Stimulated activated CD8-positive, alpha-beta memory T cell treated with anti-CD3 and anti-CD28 coated beads, Interleukin-4, amount 100 ng/mL, for 1 hour (primary cell): ENCODE measurements around the gene ANKRD24.
"Not testable (repeated sequence)": the region's sequence is repeated elsewhere in the genome, so short reads cannot be mapped to it uniquely, and the experiment has no call there.

ENCODE experiments used
- DNase-seq, 2 donors: peaks; one replicate each; pipeline ENCODE4 v3.0.0-alpha.2; 2020; ENCODE audit warnings: low read depth in 2 of 2, low spot score in 1 of 2

Gene ANKRD24

GRCh38 chr19:4173479-4174212 lies 8.8 kb upstream of the ANKRD24 start:
- no peak for DNase-seq

GRCh38 chr19:4174213-4174894 lies 8.1 kb upstream of the ANKRD24 start:
- DNase-seq = no peak

DNA sequence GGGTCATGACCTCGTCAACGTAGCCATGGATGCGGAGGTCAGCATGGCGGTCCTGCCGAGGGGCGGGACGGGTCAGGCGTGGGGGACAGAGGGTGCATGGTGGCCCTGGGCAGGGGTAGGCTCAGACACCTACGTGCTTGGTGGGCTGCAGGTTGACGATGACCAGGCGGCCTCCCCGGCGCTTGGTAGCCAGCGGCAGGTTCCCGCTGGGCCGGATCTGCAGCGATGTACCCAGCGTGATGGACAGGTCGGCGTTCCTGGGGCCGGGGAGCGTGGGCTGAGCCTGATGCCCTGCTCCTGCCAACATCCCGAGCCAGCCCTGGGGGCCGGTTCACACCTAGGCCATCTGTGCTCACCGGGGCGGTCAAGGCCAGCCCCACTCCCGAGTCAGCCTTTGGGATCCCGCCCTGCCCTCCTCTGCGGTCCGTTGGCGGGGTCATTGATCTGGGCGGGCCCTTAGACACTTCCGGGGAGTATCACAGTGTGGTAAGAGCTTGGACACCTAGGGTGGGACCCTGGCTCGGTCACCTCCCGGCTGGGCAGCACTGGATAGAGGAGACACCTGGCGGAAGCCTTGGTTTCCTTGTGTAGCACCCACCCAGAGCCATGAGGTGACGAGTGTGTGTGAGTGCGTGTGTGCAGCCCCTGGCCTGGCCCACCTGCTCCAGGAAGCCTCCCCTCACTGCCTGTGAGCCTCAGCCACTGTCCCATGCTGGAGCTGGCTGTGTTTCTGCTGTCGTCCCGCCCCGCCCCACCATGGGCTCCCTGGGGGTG lies 7.4 kb upstream of the ANKRD24 start:
- DNase-seq = no peak

GRCh38 chr19:4175669-4175931 lies 6.9 kb upstream of the ANKRD24 start:
- DNase-seq = no peak

DNA sequence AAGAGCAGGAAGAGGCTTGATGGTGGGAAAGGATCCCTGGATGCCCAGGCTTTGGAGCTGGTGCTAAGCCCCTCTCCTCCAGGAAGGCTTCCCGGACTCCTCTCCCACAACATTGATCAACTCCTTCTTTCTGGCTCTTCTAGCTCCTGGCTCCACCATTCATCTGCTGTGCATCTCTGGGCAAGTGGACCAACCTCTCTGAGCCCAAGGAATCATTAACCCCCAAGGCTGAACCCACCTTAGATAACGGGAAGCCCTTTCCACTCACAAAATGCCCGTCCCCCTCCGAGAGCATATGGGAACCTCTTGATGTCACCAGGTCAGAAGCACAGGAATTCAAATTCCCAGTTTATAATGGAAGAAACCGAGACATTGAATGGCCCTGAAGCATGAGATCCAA lies 5.3 kb upstream of the ANKRD24 start:
- DNase-seq = no peak

GRCh38 chr19:4178990-4179389 lies 3.5 kb upstream of the ANKRD24 start:
- DNase-seq = no peak

GRCh38 chr19:4181053-4181508 lies 1.4 kb upstream of the ANKRD24 start:
- no peak for DNase-seq

GRCh38 chr19:4183967-4184717 lies 1.7 kb downstream of the ANKRD24 start:
- no peak for DNase-seq

DNA sequence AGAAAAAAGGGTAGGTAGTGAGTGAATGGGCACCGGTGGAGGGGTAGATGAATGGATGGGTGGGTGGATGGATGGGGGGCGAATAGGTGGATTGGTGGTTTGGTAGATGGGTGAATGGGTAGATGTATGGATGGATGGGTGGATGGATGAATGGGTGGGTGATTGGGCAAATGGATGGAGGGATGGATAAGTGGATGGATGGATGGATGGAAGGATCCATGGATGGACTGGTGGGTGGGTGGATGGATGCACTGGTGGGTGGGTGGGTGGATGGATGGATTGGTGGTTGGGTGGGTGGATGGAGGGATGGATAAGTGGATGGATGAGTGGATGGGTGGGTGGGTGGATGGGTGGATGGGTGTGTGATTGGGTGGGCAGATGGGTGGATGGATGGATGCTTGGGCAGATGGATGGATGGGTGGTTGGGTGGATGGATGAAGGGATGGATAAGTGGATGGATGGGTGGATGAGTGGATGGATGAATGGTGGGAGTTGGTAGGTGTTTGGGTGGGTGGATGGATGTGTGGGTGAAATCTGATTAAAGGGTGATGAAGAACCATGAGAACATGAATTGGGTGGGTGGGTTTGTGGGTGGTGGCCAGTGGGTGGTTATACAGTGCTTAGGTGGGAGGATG lies 2.3 kb downstream of the ANKRD24 start:
- DNase-seq = no peak

DNA sequence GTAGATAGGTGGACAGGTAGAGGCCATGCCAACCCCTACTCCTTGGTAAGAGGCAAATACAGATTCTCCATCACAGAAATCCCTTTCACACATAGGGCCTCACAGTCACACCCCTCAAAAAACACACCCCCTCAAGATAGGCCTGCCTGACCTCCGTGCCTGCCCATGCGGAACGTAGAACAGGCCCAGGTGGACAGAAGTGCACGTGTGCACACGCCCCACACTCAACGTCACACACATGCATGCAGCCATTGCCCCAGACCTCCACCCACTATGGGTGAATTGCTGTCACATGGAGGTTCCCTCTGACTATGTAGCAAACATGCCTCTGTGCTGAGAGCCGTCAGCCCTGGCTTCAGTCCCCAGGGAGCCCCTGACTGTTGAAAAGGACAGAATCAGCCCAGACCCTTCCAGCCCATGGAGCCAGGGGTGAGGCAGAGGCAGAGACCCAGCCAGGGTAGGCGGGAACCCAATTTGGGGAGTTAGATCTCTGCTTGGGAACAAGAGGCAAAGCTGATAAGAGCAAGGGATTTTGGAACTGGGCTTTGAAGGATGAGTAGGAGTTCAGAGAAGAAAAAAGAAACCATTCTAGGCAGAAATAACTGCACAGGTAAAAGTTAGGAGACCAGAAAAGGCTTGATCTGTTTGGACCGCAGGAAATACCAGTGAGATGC lies 3.1 kb downstream of the ANKRD24 start:
- DNase-seq = no peak

- peak; percentile 59 to 66 for DNase-seq
These were observed 3.9 kb downstream of the ANKRD24 start for GRCh38 chr19:4186087-4186993.

GRCh38 chr19:4187313-4188122 lies 5.0 kb downstream of the ANKRD24 start:
- DNase-seq = no peak

- DNase-seq = no peak
These were observed 7.2 kb downstream of the ANKRD24 start for GRCh38 chr19:4189641-4190040.

- not testable (repeated sequence) for DNase-seq
These were observed 10.0 kb downstream of the ANKRD24 start for GRCh38 chr19:4192537-4192936.

- no peak for DNase-seq
These were observed 11.9 kb downstream of the ANKRD24 start for GRCh38 chr19:4194353-4194752.

- no peak for DNase-seq
These were observed 13.5 kb downstream of the ANKRD24 start for GRCh38 chr19:4196009-4196408.

- no peak for DNase-seq
These were observed 14.2 kb downstream of the ANKRD24 start for GRCh38 chr19:4196587-4197148.

DNA sequence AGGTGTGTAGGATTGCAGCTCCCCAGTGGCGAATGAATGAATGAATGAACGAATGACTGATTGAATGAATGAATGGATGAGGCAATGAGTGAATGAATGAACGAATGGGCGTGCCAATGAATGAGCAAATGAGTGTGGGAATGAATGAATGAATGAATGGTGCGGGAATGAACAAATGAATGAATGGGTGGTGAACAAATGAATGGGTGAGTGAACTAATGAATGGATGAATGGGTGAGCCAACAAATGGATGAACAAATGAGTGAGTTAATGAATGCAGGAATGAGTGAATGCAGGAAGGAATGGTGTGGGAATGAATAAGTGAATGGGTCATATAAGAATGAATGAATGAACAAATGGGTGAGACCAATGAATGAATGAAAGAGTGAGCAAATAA lies 14.7 kb downstream of the ANKRD24 start:
- DNase-seq = no peak
